Epithelial cell of esophagus (primary cell): Measurements from ENCODE around the gene NAIP.
"Not testable (repeated sequence)": the region's sequence is repeated elsewhere in the genome, so short reads cannot be mapped to it uniquely, and the experiment has no call there.

Experiments used
- DNase-seq: peaks from one replicate; pipeline ENCODE4 v3.0.0; 2010; ENCODE audit warnings: low read depth
- H3K4me3 ChIP-seq: 2 replicates; pipeline ENCODE4 v1.5.1; 2011; ENCODE audit warnings: mild to moderate bottlenecking, low read length, control low read depth
- CTCF ChIP-seq: IDR thresholded peaks from 2 replicates; pipeline ENCODE4 v1.5.1; 2011; ENCODE audit warnings: low read depth, mild to moderate bottlenecking, low read length, control low read depth, inconsistent platforms; ENCODE audit not compliant: insufficient read depth; ENCODE audit errors: missing control alignments

The NAIP gene

GRCh38 chr5:71025289-71025953, at the start of gene NAIP:
NAIP (minus strand) TSS chr5:71025339; CDS start chr5:71012915, 12,424 bp downstream.
- H3K4me3 ChIP-seq, DNase-seq: not testable (repeated sequence)

GRCh38 chr5:71067262-71067928, 42.3 kb upstream of the NAIP start, which contains the start of gene GTF2H2:
GTF2H2 (minus strand) TSS chr5:71067676; CDS start chr5:71062763, 4,913 bp downstream.
- not testable (repeated sequence) for DNase-seq, H3K4me3 ChIP-seq

- H3K4me3 ChIP-seq, DNase-seq: not testable (repeated sequence)
These were observed 36.2 kb upstream of the NAIP start for GRCh38 chr5:71061322-71061721.

- DNase-seq, H3K4me3 ChIP-seq: not testable (repeated sequence)
These were observed 34.3 kb upstream of the NAIP start for GRCh38 chr5:71059426-71059825.

GRCh38 chr5:71044808-71045207, 19.7 kb upstream of the NAIP start:
- not testable (repeated sequence) for H3K4me3 ChIP-seq, DNase-seq

- not testable (repeated sequence) for DNase-seq, H3K4me3 ChIP-seq
These were observed 19.0 kb upstream of the NAIP start for GRCh38 chr5:71044128-71044527.

GRCh38 chr5:71031046-71031776, 6.1 kb upstream of the NAIP start:
- not testable (repeated sequence) for H3K4me3 ChIP-seq, DNase-seq

- not testable (repeated sequence) for H3K4me3 ChIP-seq, DNase-seq
These were observed 4.5 kb downstream of the NAIP start for GRCh38 chr5:71020643-71021042.

- not testable (repeated sequence) for H3K4me3 ChIP-seq, DNase-seq
These were observed 6.6 kb downstream of the NAIP start for GRCh38 chr5:71018376-71019005.

GRCh38 chr5:71014176-71014575, 11.0 kb downstream of the NAIP start:
- TF ChIP-seq CTCF = no peak
- no peak for DNase-seq
- H3K4me3 ChIP-seq = no peak overlapping the region

GRCh38 chr5:71013575-71013974, 11.6 kb downstream of the NAIP start:
- no peak for DNase-seq
- TF ChIP-seq CTCF = no peak
- H3K4me3 ChIP-seq = no peak overlapping the region
